ENCODE measurements around the gene SYDE2. TPM values are rescaled to one million over a fixed set of nuclear protein-coding genes. Genes with fewer than 3 reads are reported as not detected.
"Not testable (repeated sequence)": the region's sequence is repeated elsewhere in the genome, so short reads cannot be mapped to it uniquely, and the experiment has no call there.

The SYDE2 gene
- total RNA-seq, 3 donors from 2014 or later = 9.0 to 42.1 (median 9.9) TPM

DNA sequence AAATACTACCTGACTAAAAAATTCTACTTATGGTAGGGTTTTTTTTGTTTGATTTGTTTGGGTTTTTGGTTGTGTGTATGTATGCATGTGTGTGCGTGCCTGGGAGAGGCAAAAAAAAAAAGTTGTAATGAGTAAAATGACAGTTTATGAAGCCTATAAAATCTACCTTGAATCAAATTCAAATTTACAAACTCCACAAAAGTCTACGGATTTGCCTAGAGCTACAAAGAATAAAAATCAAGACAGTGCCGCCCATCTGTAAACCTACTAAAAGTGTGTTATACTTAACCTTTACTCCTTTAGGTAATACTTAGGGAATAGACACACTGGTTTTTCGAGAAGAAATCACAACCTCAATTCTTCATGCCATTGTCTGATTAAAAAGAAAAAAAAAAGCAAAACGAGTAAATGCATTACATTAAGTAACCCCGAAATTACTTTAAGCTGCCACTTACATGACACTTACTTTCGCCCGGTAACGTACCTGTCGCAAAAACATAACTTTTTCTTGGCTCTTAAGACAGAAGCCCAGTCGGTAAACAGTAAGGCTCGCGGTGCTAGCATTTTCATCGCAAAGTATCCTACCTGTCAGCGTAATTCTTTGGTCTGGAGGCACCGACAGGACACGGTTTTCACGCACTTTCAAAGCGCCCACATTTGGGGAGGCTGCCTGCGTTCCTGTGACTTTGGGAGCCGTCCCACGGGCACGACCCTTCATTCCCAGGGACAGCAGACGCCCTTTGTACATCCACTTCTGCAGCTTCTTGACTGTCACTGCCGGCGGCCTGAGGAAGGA lies 951 bp downstream of the SYDE2 start:
- TF ChIP-seq, protein P1, sequence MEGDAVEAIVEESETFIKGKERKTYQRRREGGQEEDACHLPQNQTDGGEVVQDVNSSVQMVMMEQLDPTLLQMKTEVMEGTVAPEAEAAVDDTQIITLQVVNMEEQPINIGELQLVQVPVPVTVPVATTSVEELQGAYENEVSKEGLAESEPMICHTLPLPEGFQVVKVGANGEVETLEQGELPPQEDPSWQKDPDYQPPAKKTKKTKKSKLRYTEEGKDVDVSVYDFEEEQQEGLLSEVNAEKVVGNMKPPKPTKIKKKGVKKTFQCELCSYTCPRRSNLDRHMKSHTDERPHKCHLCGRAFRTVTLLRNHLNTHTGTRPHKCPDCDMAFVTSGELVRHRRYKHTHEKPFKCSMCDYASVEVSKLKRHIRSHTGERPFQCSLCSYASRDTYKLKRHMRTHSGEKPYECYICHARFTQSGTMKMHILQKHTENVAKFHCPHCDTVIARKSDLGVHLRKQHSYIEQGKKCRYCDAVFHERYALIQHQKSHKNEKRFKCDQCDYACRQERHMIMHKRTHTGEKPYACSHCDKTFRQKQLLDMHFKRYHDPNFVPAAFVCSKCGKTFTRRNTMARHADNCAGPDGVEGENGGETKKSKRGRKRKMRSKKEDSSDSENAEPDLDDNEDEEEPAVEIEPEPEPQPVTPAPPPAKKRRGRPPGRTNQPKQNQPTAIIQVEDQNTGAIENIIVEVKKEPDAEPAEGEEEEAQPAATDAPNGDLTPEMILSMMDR (IDR thresholded peaks at IDR 0.05) = no peak
- H3K36me3 ChIP-seq (ENCODE audit: low read depth) = no peaks in the 10 kb centered on the region
- H3K9me3 ChIP-seq = no peaks in the 10 kb centered on the region
- peak in 1 of 3 donors; percentile 42 for DNase-seq
- intact Hi-C loops (cut with DNase I, micrococcal nuclease) = loop anchor here in 1 of 2 donors (10.0 kb wide), 1 partner anchor 55 kb away; the partner anchor contains the start of gene C1orf52
- H3K4me1 ChIP-seq (ENCODE audit: low read depth) = peaks cover 10% of the 10 kb centered on the region
- peak; percentile 22 for ATAC-seq
- H3K4me3 ChIP-seq = peak overlapping the region; percentile 78

DNA sequence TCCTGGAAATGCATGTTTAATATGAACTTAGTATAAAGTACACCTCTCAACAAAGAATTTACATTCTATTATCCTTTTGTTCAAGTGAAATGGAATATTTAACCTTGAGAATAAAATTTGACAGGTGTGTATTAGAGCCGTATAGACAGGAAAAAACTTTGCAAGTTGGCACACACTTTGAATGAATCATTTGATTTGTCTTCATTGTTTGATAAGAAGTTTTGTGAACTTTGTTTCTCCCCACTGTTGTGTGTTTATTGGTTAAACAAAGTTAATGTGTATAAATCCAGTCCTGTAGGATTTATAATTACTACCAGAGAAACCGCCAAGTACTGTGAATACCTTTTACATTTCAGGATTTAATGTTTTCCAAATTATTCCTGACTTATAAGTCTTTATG lies 2.0 kb downstream of the SYDE2 start:
- H3K4me3 ChIP-seq = no peak overlapping the region
- TF ChIP-seq, protein P1 (IDR thresholded peaks at IDR 0.05) = no peak
- peak; percentile 2 for ATAC-seq

DNA sequence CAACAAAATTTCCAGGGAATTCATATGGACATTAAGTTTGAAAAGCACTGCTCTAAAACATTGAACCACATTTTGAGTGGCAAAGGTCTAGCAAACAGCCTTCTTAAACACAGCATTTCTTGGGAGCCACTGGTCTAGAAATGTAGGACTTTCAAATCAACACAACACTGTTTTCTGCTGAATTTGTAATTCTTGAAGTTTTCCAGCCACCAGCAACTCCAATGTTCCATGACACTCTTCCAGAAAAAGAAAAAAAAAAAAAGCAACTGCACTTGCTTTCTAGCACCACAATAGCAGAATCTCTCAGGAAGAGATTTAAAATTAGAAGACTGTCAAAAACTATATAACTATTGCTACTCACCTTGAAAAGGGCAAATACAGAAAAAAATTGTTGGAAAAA lies 4.5 kb downstream of the SYDE2 start:
- no peak for DNase-seq
- Histone ChIP-seq H3K9me3 (no peaks in the 10 kb centered on the region), H3K4me3 (no peak overlapping the region), H3K4me1 (ENCODE audit: low read depth) (peaks cover 5% of the 10 kb centered on the region), H3K36me3 (ENCODE audit: low read depth) (no peaks in the 10 kb centered on the region)
- ATAC-seq = no peak
- TF ChIP-seq, protein P1 (IDR thresholded peaks at IDR 0.05) = no peak
- intact Hi-C loops (cut with DNase I, micrococcal nuclease) = no loop called here

More for the DNA sequence above, 2.0 kb downstream of the SYDE2 start:
- Histone ChIP-seq H3K36me3 (ENCODE audit: low read depth) (no peaks in the 10 kb centered on the region), H3K9me3 (no peaks in the 10 kb centered on the region), H3K4me1 (ENCODE audit: low read depth) (peaks cover 10% of the 10 kb centered on the region)
- intact Hi-C loops (cut with DNase I, micrococcal nuclease) = no loop called here
- DNase-seq = no peak

DNA sequence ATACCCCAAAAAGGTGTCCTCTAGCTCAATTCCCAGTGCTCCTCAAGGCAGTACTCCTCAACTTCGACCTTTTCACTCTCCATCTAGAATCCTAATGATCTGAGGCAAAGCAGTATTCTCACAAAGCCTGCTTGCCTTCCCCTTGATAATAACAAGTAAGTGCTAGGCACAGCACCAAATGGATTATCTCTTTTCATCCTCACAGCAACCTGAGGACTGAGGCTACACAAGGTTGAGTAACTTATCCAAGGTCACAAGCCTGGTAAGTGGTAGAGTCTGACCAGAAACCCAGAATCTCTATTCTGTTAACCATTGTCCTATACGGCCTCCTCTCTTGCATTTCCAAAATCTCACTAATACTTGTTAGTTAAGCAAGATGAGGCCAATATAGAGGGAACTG lies 5.1 kb downstream of the SYDE2 start:
- no peaks in the 10 kb centered on the region for H3K36me3 ChIP-seq (ENCODE audit: low read depth)
- DNase-seq (no peak), ATAC-seq (no peak)
- H3K4me3 ChIP-seq = no peak overlapping the region
- TF ChIP-seq, protein P1 (IDR thresholded peaks at IDR 0.05) = no peak
- no peaks in the 10 kb centered on the region for H3K9me3 ChIP-seq
- peaks cover 5% of the 10 kb centered on the region for H3K4me1 ChIP-seq (ENCODE audit: low read depth)
- intact Hi-C loops (cut with DNase I, micrococcal nuclease) = no loop called here

DNA sequence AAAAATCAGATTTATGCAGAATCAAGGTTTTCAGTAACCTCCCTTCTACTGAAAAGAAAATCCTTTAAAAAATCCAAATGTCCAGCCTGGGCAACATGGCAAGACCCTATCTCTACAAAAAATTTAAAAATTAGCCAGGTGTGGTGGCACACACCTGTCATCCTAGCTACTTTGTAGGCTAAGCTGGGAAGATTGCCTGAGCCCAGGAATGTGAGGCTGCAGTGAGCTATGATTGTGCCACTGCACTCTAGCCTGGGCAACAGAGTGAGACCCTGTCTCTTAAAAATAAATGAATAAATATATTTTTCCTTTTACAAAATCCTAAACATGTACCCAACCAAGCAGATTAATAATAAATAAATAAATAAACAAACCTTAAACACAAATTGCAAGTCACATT lies 8.7 kb downstream of the SYDE2 start:
- intact Hi-C loops (cut with DNase I, micrococcal nuclease); H3K9me3 ChIP-seq; H3K36me3 ChIP-seq (ENCODE audit: low read depth); DNase-seq; ATAC-seq; H3K4me1 ChIP-seq (ENCODE audit: low read depth); H3K4me3 ChIP-seq: not testable (repeated sequence)

DNA sequence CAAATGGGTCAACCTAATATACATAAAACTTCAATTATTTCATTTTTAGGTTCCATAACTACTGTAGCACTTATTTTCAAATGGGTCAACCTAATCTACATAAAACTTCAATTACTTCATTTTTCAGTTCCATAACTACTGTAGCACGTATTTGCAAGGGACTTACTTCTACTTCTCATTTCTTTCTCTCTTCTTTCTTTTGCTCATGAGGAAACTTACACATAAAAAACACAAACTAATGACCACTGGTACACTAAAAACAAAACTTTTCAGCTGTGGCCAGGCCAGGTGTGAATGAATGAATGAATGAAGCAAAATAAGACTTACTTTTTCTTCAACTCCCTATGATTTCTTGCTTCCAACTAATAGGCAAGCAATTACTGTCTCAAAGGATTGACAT lies 11.7 kb downstream of the SYDE2 start:
- H3K4me1 ChIP-seq (ENCODE audit: low read depth) = no peaks in the 10 kb centered on the region
- intact Hi-C loops (cut with DNase I, micrococcal nuclease) = no loop called here

More for the DNA sequence above, 11.7 kb downstream of the SYDE2 start:
- TF ChIP-seq, protein P1 (IDR thresholded peaks at IDR 0.05) = no peak
- Histone ChIP-seq H3K36me3 (ENCODE audit: low read depth) (no peaks in the 10 kb centered on the region), H3K4me3 (no peak overlapping the region), H3K9me3 (no peaks in the 10 kb centered on the region)
- ATAC-seq (no peak), DNase-seq (no peak)

Data from mucosa of descending colon (tissue), 3 donors.